ENCODE results near the gene KBTBD2.

- TF ChIP-seq CTCF (IDR thresholded peaks at IDR 0.05) = no peak
- no peak for TF ChIP-seq POLR2A (IDR thresholded peaks at IDR 0.05)
These were observed 19.1 kb downstream of the KBTBD2 start for GRCh38 chr7:32872421-32872820.
